ENCODE data around the gene DYRK1A.

The DYRK1A gene

DNA sequence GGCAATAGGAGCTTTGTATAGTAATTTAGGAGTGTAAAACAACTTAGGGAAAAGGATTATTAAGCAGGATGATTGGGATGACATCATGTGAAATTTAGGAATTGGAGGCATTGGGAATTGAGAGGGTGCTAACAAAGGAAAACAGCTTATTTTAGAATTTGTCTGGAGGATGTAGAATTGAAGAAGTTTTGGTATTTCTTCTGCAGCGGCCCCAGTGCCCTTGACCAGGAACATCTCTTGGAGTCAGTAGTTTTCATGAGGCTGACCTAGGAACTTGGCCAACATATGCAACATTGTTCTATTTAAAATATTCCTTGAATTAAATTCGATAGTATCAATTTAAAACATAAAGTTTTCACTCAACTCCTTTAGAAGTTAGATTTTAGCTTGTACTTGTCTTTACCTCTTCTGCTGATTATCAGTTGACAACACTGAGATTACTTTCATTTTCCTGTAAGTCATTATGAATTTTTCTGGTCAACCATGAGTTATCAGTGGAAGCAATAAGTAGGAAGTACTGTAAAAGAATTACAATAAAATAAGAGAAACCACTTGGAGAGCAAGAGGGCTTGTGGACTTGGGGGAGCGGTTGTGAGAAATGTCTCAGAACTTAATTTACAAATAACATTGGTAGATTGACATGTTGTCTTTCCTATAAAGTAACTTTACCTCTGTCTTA lies 52.8 kb downstream of the DYRK1A start:
- no peak for DNase-seq (ENCODE audit: low spot score)

DNA sequence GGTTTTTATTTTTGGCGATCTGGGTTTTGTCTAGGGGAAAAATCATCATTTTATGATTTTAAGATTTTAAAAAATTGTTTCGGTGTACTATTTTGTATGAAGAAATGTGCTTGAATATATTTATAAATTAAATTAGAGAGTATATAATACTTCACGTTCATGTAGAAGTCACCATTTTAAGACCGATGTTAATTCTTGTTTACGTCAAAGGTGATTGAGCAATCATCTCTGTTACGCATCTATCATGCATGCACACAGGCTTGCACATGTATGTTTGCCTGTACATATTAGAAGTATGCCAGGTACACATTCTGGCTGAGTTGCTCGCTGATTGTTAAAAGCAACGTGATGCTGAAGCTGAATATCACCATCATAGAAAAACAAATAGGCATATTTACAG lies 54.7 kb downstream of the DYRK1A start:
- DNase-seq (ENCODE audit: low spot score): no peak

DNA sequence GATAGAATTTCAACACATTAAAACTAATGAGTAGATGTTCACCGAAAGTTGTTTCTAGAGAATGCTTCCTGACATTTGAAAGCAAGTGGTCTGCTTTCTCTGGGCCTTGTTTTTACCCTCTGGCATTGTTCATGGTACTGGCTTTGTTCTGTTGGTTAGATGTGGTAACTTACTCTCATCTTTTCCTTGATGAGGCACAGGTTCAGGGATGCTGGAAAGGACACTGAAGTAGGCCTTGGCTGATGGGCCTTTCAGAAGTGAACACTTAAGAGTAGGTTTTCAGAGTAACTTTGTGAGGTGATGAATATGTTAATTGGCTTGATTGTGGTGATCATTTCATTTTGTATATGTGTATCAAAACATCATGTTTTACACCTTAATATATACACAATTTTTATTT lies 55.8 kb downstream of the DYRK1A start:
- no peak for DNase-seq (ENCODE audit: low spot score)

DNA sequence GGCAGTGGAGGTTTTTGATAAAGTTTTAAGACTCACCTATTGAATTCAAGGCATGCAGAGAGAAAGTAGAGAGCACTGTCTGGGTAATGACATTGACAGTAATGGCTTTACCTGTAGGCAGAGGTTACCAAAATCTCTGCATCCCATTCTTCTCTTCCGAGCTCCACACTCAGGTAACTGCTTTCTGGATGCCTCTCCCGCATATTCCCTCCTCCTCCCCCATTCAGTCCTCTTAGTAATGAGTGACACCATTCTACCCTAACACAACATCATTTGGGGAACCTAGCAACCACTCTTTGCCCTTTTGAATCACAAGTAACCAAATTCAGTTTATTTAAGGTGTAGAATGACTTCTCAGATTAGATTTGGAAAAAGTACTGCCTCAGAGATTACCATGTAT lies 56.5 kb downstream of the DYRK1A start:
- no peak for DNase-seq (ENCODE audit: low spot score)

DNA sequence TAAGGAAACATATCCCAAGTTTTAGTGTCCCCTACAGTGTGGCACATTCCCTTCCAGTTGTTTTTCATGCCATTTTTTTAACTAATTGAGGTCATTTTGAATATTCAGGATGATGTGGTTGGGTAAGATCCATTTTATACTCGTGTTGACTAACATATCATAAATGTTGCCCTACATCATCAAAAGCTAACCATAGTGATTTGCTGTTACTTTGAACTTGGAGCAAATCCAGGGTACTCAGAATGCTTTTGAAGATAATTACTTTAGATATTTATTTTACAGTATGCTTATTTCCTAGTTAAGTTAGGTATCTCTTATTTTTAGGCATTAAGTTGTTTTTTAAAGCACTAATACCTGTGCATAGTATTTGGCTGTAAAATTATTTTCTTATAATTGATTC lies 57.8 kb downstream of the DYRK1A start:
- DNase-seq (ENCODE audit: low spot score): no peak

DNA sequence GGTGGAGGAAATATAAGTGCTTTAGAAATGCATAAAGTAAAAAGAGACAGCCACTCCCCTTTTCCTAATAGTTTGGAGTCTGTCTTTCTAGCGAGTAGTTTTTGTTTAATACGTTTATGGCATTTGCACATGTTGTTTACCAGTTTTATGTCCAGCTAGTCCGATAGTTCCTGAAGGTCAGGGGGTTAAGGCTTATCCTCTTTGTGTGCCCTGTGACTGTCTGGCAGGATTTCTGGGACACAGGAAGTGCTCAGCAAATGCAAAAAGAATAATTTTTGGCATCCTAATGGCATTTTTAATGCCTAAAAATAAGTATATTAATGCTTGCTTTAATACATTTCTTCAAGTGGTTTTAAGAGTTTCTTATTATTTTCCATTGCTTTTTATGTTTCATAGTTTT lies 58.4 kb downstream of the DYRK1A start:
- DNase-seq (ENCODE audit: low spot score): no peak

DNA sequence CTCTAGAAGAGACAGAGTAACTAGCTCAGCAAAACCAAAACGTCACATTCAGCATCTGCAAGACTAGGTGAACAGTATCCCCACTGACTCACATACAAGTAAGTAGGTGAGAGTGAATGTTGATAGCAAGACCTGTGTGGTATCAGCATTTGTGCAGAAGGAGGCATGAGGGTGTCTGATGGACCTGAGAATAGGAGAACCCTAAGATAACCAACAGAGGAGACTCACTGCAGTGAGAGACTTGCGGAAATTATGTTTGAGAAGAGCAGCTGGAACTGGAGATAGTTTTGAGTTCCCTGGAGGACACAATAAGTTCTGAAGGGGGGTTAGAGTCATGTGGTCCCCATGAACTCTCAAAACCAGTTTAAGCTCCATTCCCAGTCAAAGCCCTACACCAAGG lies 59.1 kb downstream of the DYRK1A start:
- DNase-seq (ENCODE audit: low spot score): no peak

DNA sequence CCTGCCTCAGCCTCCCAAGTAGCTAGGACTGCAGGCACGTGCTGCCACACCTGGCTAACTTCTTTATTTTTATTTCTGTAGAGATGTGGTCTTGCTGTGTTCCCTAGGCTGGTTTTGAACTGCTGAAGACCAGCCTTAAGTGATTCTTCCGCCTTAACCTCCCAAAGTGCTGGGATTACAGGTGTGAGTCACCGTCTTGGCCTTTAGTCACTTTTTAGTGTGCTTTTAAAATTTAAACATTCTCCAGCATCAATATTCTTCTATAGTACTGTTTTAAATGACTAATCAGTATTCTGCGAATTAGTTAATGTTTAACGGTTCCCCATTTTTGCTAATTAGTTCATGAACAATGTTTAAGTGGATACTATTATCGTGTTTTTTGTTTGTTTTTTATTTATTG lies 60.6 kb downstream of the DYRK1A start:
- no peak for DNase-seq (ENCODE audit: low spot score)

DNA sequence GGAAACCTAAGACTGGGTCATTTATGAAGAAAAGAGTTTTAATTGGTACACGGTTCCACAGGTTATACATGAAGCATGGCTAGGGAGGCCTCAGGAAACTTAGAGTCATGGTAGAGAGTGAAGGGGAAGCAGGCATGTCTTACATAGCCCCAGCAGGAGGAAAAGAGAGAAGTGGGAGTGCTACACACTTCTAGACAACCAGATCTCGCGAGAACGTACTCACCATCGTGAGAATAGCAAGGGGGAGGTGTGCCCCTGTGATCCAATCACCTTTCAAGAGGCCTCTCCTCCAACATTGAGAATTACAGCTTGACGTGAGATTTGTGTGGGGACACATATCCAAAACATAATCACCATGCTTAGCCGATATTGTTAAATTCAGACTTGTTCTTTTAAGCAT lies 62.8 kb downstream of the DYRK1A start:
- DNase-seq (ENCODE audit: low spot score): no peak

DNA sequence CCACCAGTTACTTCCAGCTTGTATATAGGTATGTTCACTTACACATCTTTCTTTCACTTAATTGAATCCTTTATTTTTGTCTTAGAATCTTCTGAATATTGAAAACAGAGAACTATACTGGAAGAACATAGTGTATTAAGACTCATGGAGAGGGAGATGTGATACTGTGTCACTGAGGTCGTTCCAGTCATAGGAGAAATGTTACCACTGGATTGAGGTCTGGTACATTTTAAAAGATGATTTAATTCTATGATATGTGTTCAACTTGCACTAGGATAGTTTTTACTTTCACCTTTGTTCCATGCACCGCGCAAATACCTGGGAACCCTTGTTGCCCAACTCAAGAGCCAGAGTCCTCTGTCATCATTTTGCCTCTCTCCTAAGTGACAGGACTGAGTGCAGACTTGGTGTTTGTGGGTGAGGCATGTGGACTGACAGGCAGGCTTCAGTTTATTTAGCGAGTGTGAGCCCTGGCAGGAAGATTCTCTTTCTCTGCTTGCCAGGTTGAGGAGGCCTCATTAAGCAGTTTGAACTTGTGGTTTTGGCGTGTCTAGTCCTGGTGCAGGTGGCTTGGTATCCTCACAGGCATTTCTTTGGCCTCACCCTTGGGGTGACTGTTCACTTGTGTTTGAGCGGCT lies 63.7 kb downstream of the DYRK1A start:
- no peak for DNase-seq (ENCODE audit: low spot score)

DNA sequence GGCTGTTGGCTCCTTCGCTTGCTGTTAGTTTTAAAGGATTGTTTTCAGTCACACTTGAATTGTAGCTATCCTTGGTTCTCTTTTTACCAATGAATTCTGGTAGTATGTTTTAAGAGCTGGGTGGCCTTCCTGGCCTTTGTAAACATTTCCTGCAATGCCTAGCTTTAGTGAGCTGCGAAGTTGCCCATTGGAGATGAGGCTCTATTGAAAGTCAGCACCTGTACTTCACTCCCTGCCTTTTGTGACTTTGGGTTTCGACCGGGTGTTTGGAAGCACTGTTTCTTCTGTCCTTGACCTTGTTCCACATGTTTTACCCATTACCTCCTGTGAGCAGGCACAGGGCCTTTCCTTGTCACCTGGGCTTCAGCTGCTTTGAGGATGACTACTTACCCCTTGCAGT lies 64.7 kb downstream of the DYRK1A start:
- DNase-seq (ENCODE audit: low spot score): no peak

DNA sequence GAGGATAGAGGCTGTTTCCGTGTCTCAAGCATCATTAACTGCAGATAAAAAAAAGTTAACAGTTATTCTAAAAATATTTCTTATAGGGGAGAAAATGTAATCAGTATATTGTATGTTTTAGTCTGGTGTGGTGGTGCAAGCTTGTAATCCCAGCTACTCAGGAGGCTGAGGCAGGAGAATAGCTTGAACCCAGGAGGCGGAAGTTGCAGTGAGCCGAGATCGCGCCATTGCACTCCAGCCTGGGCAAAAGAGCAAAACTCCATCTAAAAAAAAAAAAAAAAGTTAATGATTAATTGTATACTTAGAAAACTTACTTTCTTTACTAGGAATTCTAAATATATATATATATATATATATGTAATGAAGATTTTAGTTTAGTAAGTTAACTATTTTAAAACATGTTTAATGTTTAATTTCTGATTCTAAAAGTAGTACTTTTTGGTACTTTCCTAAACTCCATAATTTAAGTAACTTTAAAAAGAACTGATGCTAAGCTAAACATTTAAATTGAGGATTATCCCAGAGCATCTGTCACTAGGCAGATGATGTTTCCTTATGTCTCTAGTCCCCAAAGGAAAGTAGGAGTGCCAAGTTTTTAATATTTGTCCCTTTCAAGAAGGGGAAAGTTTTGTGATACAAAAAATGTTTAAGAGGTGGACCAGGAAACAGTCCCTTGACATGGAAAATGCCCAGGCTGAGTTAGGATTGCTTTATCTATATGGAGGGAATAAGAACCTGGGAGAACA lies 66.3 kb downstream of the DYRK1A start:
- no peak for DNase-seq (ENCODE audit: low spot score)

DNA sequence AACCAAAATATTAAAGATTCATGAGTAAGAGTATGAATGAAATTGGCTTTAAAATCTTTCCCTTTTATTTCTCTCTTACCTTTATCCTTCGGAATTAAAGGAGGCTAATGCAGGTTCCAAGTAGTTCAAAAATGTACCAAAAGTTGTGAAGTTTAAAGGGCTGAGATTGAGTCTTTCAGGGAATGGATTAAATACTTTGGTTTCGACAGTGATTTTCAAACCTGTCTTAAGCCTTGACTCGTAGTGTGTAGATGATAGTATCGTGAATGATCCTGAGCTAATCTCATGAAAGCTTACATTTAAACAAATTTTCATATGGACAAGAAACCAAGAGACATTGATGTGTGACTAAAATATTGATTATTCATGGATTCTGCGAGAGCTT lies 66.9 kb downstream of the DYRK1A start:
- no peak for DNase-seq (ENCODE audit: low spot score)

DNA sequence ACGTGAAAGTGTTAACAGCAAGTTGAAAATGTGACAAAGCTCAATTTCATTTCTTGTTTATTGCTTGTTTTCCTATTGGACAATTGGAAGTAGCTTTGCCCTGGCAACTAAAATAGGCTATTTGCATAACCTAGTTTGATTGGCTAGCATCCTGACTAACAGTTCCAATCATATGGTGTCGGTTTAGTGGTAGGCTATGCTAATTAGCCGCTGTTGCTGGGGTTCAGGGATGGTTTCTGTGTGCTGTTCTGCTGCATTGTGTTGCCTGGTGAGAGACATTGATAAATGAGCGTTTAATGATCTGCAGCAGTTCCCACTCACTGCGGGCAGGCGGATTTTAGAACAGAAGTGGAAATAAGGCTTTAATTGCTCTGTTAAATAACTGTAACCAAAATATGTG lies 68.5 kb downstream of the DYRK1A start:
- peak; percentile 96 for DNase-seq (ENCODE audit: low spot score)

DNA sequence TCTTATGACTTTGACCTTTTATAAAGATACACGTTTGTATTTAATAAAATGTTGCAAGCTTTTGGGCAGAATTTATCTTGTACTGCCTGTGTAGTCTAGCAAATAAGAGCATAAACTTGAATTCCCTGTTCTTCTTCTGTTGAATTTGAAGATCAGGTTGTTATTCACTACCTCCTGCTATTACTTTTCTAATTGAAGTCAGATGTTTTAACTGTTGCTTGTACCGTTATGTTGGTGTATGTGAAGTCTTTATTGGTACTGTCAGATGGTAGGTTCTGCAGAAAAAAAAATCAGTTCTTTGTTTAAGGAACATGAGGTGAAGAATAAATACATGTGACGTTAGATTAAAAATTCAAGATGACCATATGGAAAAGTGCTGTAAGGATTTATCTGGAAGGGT lies 69.1 kb downstream of the DYRK1A start:
- no peak for DNase-seq (ENCODE audit: low spot score)

DNA sequence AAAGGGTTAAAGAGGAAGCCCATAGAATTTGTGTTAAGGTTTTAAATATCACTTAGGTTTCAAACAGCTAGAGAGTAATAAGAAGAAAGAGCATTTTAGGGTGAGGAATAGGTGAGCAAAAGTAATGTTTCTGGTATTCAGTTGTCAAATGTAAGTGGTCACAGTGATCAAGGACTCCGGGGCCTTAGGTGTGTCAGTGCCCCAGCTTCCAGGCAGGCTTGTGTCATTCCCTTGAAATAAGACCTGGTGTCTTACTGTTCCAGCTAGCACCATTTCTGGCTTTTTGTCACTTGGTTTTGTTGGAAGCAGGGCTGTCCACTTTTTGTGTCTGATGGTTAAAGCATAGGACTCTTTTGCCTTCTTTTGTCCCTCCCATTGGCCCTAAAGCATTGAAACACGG lies 69.6 kb downstream of the DYRK1A start:
- DNase-seq (ENCODE audit: low spot score): no peak

DNA sequence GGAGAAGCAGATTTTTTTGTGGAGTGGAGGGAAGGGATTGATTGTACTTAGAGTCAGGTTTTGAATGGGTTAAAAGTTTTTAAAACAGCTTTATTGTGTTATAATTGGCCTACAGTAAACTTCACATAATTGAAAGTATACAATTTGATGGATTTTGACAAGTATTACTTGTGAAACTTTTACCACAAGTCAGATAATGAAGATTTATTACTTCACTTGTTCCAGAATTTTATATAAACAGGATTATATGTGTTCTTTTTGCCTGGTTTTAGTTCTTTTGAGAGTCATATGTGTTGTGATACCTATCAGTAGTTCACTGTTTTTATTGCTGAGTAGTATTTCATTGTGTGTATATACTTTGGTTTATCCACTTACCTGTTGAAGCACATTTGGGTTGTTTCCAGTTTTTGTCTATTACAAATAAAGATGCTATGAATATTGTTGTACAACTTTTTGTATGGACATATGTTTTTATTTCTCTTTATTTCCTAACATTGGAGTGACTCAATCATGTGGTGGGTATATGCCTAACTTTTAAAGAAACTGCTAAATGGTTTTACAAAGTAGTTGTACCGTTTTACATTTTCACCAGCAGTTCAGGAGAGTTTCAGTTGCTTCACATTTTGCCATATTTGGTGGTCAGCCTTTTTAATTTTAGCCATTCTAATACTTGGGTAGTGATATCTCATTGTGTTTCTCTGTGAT lies 71.0 kb downstream of the DYRK1A start:
- DNase-seq (ENCODE audit: low spot score): no peak

DNA sequence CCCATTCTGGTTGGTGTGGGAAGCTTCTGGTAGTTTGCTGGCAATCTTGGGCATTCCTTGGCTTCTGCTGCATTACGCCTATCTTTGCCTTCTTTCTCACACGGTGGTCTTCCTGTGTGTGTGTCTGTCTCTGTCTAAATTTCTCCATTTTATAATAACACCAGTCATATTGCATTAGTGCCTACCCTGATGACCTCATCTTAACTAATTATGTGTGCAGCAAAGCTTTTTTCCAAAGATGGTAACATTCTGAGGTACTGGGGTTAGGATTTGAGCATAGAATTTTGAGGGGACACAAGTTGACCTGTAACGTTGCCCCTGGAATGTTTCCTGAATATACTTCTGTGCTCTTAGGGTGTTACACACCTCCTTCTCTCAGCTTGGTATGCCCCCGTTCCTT lies 77.1 kb downstream of the DYRK1A start:
- DNase-seq (ENCODE audit: low spot score): no peak

DNA sequence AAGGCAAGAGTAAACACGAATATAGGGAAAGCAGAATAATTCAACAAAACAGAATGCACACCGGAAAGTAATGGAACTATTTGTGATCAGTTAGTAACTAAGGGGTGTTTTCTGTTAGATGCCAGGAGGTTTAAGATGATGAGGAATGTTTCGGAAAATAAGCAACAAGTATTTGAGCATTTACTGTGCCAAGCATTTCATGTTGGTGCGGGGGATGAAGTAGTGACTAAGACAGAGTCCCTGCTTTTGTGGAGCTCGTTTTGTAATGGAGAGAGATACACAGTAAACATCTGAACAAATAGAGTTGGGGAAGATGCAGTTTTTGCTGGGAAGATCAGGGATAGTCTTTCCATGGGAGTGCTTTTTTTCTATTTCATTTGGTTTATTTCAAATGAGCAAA lies 78.7 kb downstream of the DYRK1A start:
- DNase-seq (ENCODE audit: low spot score): no peak

DNA sequence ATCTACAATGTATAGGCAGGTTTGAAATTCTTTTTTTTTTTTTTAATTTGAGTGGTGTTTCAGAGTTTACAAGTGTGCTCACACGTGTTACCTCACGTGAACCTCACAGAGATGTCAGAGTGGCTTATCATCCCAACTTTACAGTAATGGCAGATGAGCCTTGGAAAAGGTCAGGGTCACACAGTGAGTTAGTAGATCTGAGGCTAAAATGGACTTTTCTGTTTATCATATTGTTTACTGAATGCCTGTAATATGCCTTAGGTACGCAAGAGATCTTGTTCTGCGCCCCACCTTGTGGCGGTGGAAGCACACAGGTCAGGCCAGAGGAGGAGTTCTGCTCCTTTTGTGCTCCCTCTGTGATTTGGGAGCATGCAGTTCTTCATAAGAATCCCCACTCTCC lies 80.0 kb downstream of the DYRK1A start:
- DNase-seq (ENCODE audit: low spot score): no peak

DNA sequence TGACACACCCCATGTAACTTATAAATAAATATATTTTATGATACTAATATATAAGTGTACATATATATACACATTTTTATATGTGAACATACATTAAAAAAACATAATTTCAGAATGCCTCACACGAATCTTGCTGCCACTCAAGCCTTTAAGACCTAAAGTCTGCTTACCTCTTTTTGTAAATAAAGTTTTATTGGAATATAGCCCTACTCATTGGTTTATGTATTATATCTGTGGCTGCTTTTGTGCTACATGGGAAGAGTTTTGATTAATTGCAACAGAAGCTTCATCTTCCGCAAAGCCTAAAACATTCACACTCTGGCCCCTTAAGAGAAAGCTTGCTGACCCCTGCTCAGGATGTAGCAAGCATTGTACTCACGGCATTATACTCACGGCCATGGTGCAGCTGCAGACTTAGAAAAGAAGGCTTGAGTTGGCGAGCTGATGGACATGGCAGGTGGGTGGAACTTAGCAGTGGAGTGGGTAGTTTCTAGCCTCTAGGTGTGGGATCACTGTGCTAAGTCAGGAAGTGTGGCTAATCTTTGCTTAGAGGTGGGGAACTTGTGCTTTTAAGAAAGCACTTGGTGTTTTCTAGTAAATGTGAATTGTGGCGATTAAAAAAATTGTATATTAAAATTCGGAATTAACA lies 80.8 kb downstream of the DYRK1A start:
- DNase-seq (ENCODE audit: low spot score): no peak

DNA sequence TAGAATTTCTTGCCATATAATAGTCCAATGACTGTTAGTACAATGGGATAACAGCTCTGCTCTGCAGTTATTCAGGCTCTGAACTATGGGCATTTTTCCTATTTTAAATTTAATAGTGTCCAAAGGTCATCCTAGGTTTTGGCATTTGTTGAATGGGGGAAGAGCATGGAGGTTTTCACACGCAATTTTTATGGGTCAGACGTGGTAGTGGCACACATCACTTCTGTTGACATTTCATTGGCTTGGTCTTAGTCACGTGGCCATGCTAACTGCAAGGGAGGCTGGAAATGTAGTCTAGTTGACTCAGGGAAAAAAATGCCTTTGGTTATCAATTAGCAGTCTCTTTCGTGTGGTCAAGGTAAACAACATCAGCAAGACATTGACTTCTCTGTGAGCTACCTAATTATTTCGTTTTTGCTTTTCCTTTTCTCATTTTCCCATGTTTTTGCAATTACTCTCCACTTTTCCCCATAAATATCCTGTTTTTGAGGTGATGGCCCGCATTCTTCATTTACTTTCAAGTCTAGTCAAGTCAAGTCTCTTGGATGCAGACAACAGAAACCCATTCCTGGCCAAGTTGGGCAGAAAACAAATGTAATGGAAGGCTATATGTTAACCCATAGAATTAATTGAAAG lies 82.8 kb downstream of the DYRK1A start:
- no peak for DNase-seq (ENCODE audit: low spot score)
